NT2/D1 (cell line): ENCODE data around the gene SLA2.

Experiments
- SUZ12 ChIP-seq: IDR thresholded peaks from 2 replicates; pipeline ENCODE4 v1.6.1; 2011; ENCODE audit not compliant: insufficient read length, insufficient read depth; ENCODE audit errors: extremely low read depth
- YY1 ChIP-seq: IDR thresholded peaks from 2 replicates; pipeline ENCODE4 v1.6.1; 2011; ENCODE audit not compliant: insufficient read length, insufficient read depth
- ZNF274 ChIP-seq: IDR thresholded peaks from 2 replicates; pipeline ENCODE4 v1.6.1; 2011; ENCODE audit warnings: mild to moderate bottlenecking, low read depth, low read length

DNA sequence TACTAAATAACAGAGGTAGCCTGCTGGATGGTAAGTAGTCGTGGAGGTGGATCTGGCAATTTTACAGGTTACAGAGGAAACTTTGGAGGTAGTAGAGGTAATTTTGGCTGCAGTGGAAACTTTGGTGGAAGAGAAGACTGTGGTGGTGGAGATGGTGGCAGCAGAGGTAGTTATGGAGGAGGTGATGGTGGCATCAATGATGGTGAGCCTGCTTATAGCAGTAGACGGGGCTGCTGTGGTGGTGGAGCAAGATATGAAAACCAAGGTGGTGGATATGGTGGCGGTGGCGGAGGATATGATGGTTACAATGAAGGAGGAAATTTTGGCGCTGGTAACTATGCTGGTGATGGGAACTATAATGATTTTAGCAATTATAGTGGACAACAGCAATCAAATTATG, 25.1 kb downstream of the SLA2 start:
- TF ChIP-seq ZNF274: no peak
- no peak for TF ChIP-seq YY1
- no peak for TF ChIP-seq SUZ12
